ENCODE measurements around the gene KNL1. TPM values are rescaled to one million over a fixed set of nuclear protein-coding genes. Genes with fewer than 3 reads are reported as not detected.

KNL1 gene
- total and polyA plus RNA-seq, 2 donors (not counting 3 experiments of a cell fraction or from before 2014, with no cell fraction given), result 4.0 to 31.8 TPM

DNA sequence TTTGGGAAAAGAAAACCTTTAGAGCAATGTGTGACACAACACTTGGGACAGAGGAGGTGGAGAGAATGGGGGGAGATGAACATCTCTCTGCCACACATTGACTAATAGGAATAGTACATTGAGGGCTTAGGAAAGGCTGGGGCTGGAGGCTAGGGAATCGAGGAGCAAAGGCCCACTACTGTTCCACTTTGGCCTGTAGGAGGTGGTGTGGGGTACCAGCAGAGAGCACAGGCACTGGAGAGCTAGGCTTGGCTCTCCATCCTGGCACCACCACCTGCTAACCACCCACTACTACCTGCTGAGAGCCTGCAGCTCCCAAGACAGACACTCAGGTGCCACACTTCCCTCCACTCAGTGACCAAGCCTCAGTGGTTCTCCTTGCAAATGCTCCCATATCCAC is 48.6 kb upstream of the KNL1 start:
- POLR2A ChIA-PET, result no interaction called here
- Histone ChIP-seq H3K9me1 (replicated peaks; ENCODE audit: control insufficient read depth, extremely low read depth, insufficient read depth, low read length) (no peaks in the 10 kb centered on the region), H3K27me3 (ENCODE audit: control insufficient read depth in 2 of 2, insufficient read depth in 2 of 2, low read length in 2 of 2) (no peaks in the 10 kb centered on the region), H3K4me3 (replicated peaks in 1 of 3; ENCODE audit: insufficient read depth in 1 of 3, low read depth in 1 of 3, low read length in 3 of 3) (no peak overlapping the region), H3K4me1 (ENCODE audit: control insufficient read depth, extremely low read depth, insufficient read depth, low read length) (no peaks in the 10 kb centered on the region), H4K20me1 (replicated peaks; ENCODE audit: control insufficient read depth, extremely low read depth, insufficient read depth, low read length) (no peaks in the 10 kb centered on the region), H3K9me3 (replicated peaks; ENCODE audit: control insufficient read depth, insufficient read depth, low read length) (no peaks in the 10 kb centered on the region), H3K27ac (ENCODE audit: insufficient read depth, low read depth, low read length) (no peak overlapping the region), H2AFZ (ENCODE audit: low read depth, low read length) (no peak overlapping the region), H3K79me2 (ENCODE audit: control insufficient read depth, insufficient read depth, low read length) (no peaks in the 10 kb centered on the region), H3K36me3 (ENCODE audit: control insufficient read depth in 2 of 2, extremely low read depth in 1 of 2, insufficient read depth in 2 of 2, low read length in 2 of 2) (peaks cover 2 to 6% of the 10 kb centered on the region in 2 experiments), H3K9ac (replicated peaks; ENCODE audit: extremely low read depth, insufficient read depth, low read length) (no peak overlapping the region), H3K4me2 (ENCODE audit: insufficient read depth, low read length) (no peak overlapping the region)
- TF ChIP-seq POLR2A (IDR thresholded peaks at IDR 0.05; ENCODE audit: low read depth, low read length) (no peak), JUN (IDR thresholded peaks at IDR 0.05; ENCODE audit: borderline replicate concordance, insufficient read depth, insufficient read length, low read depth) (no peak), FOS (IDR thresholded peaks at IDR 0.05; ENCODE audit: borderline replicate concordance, insufficient read depth, low read length) (no peak), EZH2 (IDR thresholded peaks at IDR 0.05; ENCODE audit: borderline replicate concordance, low read depth, low read length, severe bottlenecking) (no peak), POLR2AphosphoS5 (IDR thresholded peaks at IDR 0.05; ENCODE audit: insufficient read depth, low read depth, low read length) (no peak), GATA2 (IDR thresholded peaks at IDR 0.05; ENCODE audit: insufficient read depth, insufficient read length, low read depth, low read length) (no peak), MYC (IDR thresholded peaks at IDR 0.05; ENCODE audit: low read depth, low read length) (no peak)
- TF ChIP-seq, protein P1, sequence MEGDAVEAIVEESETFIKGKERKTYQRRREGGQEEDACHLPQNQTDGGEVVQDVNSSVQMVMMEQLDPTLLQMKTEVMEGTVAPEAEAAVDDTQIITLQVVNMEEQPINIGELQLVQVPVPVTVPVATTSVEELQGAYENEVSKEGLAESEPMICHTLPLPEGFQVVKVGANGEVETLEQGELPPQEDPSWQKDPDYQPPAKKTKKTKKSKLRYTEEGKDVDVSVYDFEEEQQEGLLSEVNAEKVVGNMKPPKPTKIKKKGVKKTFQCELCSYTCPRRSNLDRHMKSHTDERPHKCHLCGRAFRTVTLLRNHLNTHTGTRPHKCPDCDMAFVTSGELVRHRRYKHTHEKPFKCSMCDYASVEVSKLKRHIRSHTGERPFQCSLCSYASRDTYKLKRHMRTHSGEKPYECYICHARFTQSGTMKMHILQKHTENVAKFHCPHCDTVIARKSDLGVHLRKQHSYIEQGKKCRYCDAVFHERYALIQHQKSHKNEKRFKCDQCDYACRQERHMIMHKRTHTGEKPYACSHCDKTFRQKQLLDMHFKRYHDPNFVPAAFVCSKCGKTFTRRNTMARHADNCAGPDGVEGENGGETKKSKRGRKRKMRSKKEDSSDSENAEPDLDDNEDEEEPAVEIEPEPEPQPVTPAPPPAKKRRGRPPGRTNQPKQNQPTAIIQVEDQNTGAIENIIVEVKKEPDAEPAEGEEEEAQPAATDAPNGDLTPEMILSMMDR (IDR thresholded peaks at IDR 0.05; ENCODE audit: extremely low read depth in 1 of 2, insufficient read depth in 1 of 2, low read depth in 1 of 2, low read length in 2 of 2), result no peak
- TF ChIP-seq, protein P2, sequence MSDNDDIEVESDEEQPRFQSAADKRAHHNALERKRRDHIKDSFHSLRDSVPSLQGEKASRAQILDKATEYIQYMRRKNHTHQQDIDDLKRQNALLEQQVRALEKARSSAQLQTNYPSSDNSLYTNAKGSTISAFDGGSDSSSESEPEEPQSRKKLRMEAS (IDR thresholded peaks at IDR 0.05; ENCODE audit: insufficient read depth, insufficient read length), result no peak
- BruUV-seq (replicated peaks), result no TSS peak
- intact Hi-C loops (cut with micrococcal nuclease), result no loop called here
- dilution Hi-C loops (cut with MboI; ENCODE audit: extremely low pct_ligation_motif_present, low sequenced_read_pairs), result no loop called here
- CTCF ChIA-PET, result no interaction called here
- DNase-seq (ENCODE audit: low read depth, low spot score) (no peak), FAIRE-seq (no peak)

Measured in endothelial cell of umbilical vein (primary cell).